Stomach (tissue), 4 donors: ENCODE measurements around the gene NCL.

Source experiments
- POLR2AphosphoS5 ChIP-seq, 3 donors: sonication (generic); formaldehyde crosslinking; IDR thresholded peaks; one replicate each; pipeline ENCODE4 v1.6.1; 2016; ENCODE audit warnings: antibody characterized with exemption in 3 of 3
- TF ChIP-seq, protein P1 (sequence below), 7 experiments: fragments of 450-650 bp in 4 of 7; fragments of 200-600 bp in 3 of 7; sonication (generic) in 3 of 7; IDR thresholded peaks; one replicate each; pipeline ENCODE4 v1.5.1; 2016 to 2019; ENCODE audit warnings: antibody characterized with exemption in 7 of 7, control low read depth in 2 of 7, mild to moderate bottlenecking in 1 of 7

DNA sequence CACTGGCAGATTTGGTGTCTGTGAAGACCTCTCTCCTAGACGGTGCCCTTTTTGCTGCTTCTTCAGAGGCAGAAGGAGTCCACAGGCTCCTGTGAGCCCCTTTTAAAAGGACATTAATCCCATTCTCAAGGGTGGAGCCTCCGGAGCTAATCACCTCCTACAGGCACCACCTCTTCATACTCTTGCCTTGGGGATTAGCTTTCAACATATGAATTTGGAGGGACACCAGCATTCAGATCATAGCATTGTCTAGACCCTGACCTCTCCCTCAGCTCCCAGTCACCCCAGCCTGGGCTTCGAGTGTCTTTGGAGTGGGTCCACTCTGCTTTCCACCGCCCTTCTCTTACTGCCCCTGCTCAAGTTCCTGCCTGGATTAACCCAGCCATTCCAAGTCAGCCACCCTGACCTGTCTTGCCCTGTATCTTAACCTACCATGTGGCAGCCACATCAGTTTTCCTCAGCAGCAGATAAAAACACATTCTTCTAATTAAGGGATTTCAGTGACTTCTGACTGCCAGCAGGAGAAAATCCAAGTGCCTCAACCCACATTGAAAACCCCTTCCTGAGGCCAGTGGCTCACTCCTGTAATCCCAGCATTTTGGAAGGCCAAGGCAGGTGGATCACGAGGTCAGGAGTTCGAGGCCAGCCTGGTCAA is 6.1 kb upstream of the NCL start:
- TF ChIP-seq, protein P1, sequence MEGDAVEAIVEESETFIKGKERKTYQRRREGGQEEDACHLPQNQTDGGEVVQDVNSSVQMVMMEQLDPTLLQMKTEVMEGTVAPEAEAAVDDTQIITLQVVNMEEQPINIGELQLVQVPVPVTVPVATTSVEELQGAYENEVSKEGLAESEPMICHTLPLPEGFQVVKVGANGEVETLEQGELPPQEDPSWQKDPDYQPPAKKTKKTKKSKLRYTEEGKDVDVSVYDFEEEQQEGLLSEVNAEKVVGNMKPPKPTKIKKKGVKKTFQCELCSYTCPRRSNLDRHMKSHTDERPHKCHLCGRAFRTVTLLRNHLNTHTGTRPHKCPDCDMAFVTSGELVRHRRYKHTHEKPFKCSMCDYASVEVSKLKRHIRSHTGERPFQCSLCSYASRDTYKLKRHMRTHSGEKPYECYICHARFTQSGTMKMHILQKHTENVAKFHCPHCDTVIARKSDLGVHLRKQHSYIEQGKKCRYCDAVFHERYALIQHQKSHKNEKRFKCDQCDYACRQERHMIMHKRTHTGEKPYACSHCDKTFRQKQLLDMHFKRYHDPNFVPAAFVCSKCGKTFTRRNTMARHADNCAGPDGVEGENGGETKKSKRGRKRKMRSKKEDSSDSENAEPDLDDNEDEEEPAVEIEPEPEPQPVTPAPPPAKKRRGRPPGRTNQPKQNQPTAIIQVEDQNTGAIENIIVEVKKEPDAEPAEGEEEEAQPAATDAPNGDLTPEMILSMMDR (IDR thresholded peaks at IDR 0.05), result no peak
- no peak for TF ChIP-seq POLR2AphosphoS5 (IDR thresholded peaks at IDR 0.05)
